Fibroblast of peridontal ligament (primary cell): ENCODE measurements around the gene IL25.

Experiments used
- DNase-seq: peaks from one replicate; pipeline ENCODE4 v3.0.0-alpha.2; 2010; ENCODE audit errors: extremely low read depth

IL25 gene

DNA sequence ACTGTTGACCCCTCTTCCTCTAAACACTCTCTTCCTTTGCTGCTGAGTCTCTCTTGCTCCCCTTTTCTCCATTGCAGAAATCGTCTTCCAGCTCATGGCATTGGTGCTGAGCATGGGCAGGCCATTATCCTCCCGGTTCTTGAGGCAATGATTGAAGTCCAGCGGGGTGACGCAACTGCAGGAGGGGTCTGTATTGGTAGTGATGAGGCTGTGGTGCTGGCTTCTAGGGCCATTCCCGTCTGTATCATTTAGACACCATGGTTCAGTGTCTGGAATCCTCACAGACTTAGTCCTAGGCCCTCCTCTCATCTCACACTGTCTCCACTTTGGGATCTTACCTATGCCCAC lies 19.2 kb upstream of the IL25 start:
- DNase-seq: no peak

DNA sequence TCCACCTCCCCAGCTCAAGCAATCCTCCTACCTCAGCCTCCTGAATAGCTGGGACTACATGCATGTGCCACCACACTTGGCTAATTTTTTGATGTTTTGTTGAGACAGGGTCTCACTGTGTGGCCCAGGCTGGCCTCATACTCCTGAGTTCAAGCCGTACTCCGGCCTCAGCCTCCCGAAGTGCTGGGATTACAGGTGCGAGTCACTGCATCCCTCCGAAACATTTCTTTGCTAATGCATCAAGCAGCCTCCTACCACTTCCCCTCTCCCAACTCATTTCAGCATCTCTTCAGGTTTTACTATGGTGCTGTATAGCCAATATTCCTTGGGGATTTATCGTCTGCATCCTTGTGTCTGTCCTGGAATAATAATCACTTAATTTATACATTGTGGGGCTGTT lies 17.6 kb upstream of the IL25 start:
- no peak for DNase-seq

DNA sequence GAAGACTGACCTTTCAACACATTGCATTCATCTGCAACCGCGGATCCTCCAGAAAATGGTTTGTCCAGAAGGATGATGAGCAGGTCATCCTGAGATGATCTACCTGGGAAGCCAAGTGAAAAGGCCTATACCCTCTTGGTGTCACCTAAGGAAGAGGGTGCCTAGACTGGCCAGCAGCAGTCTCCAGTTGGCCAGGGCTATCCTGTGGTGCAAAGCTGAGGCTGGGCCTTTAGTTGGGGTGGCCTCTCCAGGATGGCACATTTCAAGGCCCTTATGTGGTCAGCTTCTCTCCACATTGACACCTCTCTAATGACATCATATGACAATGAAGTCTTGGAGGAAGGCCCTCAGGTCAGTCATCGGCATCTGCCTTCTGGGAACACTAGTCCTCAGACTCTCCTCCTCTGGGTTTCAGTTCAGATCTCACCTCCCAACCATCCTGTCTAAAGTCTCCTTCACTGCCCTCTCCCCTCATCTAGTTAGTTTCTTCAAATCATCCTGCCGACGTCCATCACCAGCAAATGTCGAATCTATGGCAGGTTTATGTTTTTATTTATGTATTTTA lies 16.7 kb upstream of the IL25 start:
- DNase-seq: no peak

DNA sequence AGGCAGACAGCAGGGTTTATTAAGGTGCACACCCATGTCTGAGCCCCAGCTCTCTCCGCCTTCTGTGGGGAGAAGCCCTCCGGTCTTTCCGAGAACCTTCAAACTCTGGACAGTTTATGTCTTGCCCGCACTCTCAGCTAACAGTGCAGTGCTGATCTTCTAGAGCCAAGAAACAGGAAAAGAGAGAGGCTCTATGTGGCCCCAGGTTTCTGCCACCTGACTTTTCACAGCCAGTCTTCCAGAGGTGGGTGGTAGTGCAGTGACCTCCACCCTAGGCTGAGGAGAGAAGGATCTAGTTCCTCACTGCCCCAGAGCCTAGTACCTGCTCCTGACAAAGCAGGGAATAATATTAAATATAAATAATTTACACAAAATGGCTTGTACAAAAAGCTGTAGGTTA lies 15.9 kb upstream of the IL25 start:
- DNase-seq: no peak

DNA sequence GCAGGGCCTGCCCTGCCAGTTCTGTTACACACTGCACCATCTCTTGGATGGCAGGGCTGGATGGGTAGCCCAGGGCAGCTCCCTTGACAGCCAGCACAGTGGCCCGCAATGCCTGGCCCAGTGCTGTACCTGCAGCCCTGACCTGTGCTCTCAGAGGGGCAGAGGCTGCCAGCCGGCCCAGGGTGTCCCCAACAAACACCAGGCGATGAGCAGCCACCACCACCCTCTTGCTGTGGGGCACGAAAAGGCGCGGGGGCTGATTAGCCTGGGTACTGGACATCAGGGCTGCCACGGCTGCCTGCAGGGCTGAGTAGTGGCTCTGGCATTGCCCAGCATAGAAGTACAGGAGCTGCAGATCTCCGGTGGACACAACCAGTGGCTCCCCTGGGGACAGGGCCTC lies 15.3 kb upstream of the IL25 start:
- no peak for DNase-seq

DNA sequence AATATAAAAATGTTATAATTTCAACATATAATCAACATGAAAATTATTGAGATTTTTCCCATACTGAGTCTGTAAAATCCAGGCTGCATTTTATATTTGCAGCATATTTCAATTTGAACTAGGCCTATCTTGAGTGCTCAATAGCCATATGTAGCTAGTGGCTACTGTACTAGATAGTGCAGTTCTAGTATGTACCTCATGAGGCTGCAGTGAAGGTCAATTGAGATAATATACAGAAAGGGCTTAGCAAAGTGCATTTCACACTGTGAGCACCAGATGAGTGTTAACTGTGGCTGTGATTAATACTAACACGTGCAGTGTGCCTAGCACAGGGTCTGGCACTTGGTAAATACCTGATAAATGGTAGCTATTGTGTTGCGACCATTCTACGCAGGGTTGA lies 14.6 kb upstream of the IL25 start:
- DNase-seq: no peak

DNA sequence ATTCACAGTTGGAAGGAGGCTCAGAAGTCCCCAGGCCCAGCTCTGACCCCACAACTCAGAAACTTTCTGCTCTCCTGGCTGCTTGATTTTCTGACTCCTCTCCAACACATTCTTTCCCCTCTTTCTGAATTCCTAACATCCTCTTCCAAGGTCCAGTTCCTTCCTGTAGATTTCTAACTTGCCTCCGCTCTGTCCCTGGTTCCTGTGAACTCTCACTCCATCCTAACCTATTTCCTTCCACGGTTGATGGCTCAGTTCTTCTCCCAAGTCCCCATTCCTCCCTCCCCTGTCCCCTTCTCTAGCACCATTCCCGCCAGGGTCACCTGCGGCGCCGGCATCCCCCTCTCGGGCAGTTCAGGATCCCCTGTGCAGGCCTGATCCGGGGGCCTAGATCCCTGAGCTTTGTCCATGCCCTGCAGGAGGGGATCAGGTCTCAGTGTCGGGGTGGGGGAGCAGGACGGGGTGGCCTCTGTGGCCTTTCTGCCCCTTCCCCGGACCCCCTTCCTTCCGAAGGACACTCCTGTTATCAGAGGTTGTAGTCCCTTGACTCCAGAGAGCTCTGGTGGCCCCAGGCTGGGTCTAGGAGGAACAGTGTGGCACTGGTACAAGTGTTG lies 13.9 kb upstream of the IL25 start:
- no peak for DNase-seq

DNA sequence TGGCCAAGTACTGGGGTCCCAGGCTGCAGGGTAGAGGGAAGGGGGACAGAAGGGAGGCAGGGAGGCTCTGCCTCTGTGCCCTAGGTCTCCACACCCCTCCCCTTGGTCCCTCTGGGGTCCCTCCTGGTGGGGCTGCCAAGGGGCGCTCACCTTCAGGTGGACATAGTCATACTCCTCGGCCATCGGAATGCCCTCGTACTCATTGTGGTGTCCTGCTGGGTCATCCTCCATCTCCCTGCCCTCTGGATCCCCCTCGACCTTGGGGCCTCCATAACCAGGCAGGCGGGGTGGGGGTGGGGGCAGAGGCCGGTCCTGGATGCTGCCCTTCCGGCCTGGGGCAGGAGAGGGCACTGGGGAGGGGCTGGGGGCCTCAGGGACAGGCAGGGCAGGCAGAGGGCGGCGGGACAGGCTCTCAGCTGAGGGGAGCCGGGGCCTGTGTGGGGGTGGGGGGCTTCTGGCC lies 13.4 kb upstream of the IL25 start:
- DNase-seq: no peak

DNA sequence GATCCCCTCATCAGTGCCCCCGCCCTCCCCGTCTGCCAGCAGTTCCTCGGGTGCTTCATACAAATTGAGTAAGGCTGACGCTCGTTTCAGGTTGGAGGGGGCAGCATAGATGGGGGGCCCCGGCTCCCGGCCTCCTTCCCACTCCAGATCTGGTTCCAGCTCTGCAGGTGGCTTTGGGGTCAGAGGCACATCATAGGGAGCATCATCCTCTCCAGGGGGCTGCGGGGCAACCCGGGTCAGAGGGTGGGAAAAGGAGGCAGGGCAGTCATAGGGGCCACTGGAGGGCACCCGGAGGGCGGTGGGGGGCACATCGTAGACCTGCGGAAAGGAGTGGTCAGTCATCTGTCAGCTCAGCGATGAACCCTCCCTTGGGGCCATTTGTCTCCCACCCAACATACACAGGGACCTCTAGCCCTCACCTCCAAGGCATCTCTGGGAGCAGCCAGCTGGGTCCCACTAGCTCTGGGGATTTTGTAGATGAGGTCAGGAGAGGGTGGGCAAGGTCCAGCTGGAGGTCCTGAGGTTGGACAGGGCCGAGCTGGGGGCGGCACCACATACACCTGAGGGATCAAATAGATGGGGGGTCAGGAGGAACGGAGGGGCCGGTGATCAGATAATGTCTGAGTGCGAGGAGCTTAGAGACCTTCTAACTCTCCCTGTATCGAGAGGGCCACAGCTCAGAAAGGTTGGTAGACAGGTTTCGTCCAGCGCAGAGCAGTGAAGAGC lies 12.7 kb upstream of the IL25 start:
- no peak for DNase-seq

DNA sequence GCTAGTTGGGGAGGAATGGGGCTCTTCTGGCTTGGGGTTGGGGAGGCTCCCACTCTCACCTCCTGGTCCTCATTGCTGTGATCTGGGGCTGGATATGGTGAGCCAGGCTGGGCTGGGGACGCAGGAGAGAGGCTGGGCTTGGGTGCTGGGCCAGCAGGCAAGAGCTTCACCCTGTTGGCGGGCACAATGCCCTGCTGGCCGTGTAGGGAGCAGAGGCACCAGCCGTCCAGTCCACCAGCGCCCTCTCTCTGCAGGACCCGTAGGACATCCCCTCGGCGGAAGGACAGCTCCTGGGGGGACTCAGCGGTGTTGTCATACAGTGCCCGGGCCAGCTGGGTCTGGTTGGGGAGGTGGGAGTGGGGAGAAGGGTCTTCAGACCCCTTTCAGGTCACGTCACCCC lies 12.1 kb upstream of the IL25 start:
- DNase-seq: no peak

DNA sequence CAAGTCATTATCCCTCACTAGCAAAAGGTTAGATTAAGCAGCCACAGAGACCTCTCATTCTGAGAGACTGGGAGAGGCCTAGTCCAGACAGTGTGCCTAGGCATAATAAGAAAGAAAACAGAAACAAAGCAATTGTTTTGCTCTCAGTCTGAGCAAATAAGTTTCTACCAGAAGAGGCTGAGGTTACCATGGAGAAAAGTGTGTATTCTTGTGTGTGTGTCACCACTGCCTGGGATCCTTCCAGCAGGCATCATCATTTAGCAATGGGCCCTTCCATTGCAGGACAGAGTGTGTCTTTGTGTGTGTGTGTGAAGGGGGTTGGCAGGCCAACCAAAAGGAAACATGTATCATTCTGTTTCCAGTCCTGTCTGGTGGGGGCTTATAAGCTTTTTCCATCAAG lies 11.3 kb upstream of the IL25 start:
- peak; percentile 63 for DNase-seq

DNA sequence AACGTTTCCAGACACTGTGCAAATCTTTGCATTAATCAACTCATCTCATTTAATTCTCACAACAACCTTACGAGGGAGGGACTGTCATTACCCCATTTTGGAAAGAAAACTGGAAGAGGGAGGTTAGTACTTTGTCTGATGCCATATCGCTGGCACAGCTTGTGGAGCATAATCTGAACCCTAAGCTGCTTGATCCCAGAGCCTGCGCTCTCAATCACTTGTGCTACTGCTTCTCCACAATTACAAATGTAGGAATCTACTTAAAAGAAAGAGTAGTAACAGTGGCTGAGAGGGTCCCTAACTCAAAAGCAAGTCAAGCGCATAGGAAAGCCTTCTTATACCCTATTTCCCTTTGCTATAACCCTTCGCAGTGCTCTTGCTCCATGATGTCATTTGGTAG lies 10.8 kb upstream of the IL25 start:
- no peak for DNase-seq

DNA sequence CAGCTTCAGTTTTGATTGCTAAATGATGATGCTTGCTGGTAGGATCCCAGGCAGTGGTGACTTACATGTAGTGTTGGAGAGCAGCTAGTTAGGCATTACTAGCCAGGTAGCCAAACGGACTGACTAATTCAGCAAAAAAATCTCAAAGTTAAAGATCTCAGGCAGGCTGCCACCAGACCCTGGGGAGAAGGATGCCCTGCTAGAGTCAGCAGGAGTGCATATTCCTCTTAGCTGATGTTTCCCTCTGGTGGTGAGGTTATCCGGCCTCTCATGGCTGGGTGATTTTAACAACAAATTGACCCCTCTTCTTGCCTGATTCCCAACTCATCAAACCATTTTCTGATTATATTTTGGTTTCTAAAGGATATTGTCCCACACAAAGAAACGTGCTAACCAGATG lies 10.4 kb upstream of the IL25 start:
- peak; percentile 44 for DNase-seq

DNA sequence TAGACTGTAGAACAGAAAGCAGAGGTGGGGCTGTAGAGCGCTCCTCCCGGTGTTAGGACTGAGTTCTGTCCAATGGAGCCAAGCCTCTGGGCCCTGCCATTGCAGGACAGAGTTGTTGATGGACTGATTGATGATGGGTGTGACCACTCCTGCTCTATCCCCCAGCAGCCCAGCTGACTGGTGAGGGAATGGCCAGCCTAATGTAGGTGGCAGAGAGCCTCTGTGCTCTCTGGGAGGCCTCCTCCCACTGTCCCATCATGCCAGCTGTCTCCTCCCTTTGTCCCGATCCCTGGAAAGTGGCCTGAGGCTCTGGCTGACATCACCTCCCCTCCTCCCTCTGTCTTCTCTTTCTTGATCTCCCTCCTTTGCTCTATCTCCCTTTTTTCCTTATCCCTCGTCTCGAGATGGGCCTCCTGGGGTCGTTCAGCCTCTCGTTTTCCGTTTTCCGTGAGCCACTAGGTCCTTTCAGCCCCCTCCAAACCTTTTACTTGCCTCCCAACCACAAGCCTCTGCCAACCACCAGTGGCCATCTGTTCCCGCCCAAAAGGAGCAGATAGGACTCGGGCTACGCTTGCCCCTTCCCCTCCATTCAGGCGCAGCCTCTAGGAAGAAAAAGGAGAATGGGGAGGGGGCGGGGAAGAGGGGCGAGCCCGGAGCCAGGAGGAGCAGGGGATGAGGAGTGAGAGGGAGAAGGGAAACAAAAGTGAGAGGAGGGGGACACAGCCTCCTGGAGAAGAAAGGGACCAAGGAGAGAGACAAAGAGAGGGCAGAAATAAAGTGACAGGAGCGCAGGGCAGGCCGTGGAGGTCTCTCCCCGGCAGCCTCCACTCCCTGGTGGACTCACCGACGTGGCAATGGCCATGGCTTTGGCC lies 8.2 kb upstream of the IL25 start:
- peak; percentile 40 for DNase-seq

DNA sequence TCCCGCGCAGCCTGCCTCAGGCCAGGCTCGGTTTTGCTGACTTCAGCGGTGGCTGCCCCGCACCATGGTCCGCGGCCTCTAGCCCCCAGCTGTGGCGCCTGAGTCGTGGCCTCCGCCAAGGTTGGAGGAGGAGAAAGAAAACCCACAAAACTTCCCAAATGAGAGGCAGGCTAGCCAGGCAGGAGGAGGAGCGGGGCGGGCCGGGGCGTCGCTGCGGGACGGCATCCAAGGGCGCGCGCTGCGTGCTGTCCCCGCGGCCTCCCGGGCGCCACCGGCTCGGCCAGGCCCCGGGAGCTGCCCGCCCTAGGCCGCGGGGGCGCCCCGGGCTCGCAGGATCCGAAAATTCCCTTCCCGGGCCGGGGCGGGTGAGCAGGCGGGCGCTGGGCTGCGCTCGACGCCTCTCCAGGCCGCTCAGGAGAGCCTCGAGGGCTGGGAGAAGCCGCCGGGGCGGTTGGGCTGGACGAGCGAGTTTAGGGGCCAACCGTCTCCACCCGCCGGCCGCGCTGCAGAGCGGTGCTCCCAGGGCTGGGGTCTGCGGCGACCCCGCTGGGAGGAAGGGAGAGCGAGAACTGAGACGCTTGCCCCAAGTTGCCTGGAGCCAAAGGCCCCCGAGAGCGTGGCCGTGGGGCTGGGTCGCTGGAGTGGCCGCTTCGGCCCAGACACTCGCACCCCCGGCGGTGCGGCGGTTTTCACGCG lies 7.4 kb upstream of the IL25 start, which contains the start of gene EFS:
EFS (minus strand) TSS at position 137 of the 696 bp plus-strand sequence. CDS start 147 bp downstream, outside the sequence.
- peak; percentile 34 for DNase-seq

DNA sequence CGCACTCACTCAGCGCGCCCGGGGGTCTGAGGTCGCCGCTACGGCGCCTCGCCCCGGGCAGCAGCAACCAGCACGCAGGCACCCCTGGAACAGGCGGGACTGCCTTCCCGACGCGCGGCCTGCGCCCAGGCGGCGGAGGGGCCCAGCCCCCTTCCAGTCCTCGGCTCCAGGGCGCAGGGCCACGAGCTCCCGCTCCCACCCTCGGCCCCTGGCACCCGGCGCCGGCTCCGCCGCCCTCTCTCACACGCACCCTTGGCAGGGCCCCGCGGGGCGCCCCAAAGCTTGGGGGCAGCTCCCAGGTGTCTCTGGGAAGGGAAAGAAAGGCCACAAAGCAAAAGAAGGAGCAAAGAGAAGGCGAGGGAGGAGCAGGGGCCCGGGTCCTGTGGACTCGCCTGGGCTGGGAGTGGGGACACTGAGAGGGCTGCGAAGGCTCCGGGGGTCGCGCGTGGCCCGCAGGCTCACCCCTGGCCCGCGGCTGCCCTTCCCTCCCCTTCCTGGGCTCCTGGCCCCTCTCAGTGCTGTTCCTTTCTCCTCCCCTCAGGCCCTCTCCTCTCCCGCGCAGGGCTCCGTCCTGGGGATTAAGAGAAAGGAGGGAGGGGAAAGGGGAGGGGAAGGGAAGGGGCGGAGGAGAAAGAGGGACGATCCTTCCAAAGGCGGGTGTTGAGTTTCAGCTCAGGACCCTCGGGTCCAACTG lies 6.7 kb upstream of the IL25 start:
- DNase-seq: peak; percentile 43

DNA sequence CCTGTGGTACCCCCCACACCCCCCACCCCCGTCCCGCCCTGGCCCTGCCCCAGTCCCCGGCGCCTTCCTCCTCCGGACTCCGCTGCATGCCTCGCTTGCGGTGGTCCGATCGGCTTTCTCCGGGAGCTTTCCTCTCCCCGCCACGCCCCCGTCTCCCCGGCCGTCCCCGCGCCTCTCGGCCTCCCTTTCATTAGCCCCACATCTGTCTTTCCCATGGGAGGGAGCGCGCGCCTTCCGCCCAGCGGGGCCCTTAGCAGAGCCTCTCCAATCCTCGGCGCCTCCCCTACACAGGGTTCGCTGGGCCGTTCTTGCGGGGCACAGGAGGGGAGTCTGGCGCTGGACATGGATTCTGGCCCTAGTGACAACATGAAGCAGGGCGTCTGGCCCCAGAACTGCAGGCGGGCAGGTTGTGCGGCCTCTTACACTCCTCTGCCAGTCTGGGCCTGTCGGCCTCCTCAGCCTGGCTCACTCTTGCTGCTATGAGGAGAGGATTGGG lies 6.1 kb upstream of the IL25 start:
- DNase-seq: peak; percentile 34

DNA sequence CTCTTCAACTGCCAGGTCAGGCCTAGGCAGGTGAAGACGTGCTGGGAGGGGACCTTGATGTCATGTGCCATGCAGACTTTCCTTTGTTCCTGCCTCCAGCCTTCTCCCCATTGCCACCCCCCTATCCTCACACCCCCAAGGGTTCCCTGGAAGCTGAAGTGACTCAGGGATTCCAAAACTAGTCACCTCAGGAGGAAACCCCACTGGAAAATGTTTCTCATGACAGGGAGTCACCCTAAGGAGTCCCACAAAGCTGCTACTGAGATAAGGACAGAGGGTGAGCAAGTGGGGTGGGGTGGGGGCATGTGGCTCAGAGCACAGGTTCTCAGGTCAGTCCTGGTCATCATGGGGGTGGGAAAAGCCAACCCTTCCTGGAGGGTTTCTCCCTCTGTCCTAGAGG lies 2.4 kb upstream of the IL25 start:
- no peak for DNase-seq

DNA sequence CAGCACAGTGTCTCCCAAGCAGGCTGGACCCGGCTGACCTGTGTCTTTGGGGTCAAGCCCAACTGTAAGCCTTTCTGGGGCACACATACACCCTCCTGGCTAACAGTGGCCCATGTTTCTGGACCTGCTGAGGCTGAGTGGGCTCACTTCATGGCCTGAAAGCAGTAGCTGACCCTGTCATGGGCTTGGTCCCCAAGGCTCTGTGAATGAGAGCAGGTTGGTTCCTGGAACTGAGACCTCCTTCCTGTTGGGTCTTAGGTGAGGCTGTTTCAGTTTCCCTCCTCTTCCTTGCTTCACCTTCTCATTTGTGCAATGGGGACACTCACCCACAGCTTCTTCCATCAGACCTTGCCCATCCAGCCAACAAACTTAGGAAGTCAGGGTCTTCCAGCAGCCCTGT lies 744 bp upstream of the IL25 start:
- no peak for DNase-seq

DNA sequence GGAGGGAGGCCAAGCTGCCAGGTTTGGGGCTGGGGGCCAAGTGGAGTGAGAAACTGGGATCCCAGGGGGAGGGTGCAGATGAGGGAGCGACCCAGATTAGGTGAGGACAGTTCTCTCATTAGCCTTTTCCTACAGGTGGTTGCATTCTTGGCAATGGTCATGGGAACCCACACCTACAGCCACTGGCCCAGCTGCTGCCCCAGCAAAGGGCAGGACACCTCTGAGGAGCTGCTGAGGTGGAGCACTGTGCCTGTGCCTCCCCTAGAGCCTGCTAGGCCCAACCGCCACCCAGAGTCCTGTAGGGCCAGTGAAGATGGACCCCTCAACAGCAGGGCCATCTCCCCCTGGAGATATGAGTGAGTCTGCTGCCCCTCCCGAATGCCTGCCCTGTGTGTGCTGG lies 432 bp downstream of the IL25 start:
- DNase-seq: no peak
